Neural progenitor cell (in vitro differentiated cells): ENCODE results near the gene PPP1R9B.

ENCODE experiments used
- EZH2 ChIP-seq: fragments of 200-600 bp; sonication (generic); IDR thresholded peaks from 2 replicates; pipeline ENCODE4 v1.6.1; 2017; ENCODE audit warnings: antibody characterized with exemption, mild to moderate bottlenecking, moderate library complexity
- EZH2phosphoT487 ChIP-seq: fragments of 200-600 bp; sonication (generic); IDR thresholded peaks from 2 replicates; pipeline ENCODE4 v1.6.1; 2017; ENCODE audit warnings: antibody characterized with exemption
- TF ChIP-seq, protein P1 (sequence below): fragments of 200-600 bp; sonication (generic); IDR thresholded peaks from 2 replicates; pipeline ENCODE4 v1.5.1; 2017; ENCODE audit warnings: antibody characterized with exemption, mild to moderate bottlenecking

DNA sequence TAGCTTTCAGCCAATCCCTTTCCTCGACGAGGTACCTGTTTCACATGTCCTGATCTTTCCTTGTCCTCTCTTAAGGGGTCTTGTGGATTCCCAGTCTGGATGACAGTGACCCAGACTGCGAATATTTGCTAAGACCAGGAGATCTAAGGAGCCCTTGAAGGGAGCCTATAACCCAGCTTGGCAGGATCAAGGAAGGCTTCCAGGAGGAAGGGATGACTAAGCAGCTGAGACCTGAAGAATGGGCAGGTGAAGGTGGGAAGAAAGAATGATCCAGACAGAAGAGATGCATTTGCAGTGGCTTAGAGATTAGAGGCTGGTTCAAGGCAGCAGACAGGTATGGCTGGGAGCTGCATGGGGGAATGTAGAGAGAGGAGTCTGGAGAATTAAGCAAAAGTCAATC, 57.2 kb downstream of the PPP1R9B start:
- TF ChIP-seq, protein P1, sequence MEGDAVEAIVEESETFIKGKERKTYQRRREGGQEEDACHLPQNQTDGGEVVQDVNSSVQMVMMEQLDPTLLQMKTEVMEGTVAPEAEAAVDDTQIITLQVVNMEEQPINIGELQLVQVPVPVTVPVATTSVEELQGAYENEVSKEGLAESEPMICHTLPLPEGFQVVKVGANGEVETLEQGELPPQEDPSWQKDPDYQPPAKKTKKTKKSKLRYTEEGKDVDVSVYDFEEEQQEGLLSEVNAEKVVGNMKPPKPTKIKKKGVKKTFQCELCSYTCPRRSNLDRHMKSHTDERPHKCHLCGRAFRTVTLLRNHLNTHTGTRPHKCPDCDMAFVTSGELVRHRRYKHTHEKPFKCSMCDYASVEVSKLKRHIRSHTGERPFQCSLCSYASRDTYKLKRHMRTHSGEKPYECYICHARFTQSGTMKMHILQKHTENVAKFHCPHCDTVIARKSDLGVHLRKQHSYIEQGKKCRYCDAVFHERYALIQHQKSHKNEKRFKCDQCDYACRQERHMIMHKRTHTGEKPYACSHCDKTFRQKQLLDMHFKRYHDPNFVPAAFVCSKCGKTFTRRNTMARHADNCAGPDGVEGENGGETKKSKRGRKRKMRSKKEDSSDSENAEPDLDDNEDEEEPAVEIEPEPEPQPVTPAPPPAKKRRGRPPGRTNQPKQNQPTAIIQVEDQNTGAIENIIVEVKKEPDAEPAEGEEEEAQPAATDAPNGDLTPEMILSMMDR, result no peak
- TF ChIP-seq EZH2, result no peak
- TF ChIP-seq EZH2phosphoT487, result no peak
